Heart right ventricle (tissue), 16 donors: Measurements from ENCODE around the gene ZSCAN31. TPM values are rescaled to one million over a fixed set of nuclear protein-coding genes. Genes with fewer than 3 reads are reported as not detected.

ENCODE experiments used
- ATAC-seq, 8 donors: fragments of 200-7000 bp; cut with Tn5 transposase; one replicate each; pipeline ENCODE4 v1.9.1; 2020; ENCODE audit warnings: mild to moderate bottlenecking in 8 of 8, moderate library complexity in 8 of 8, moderate number of reproducible peaks in 1 of 8
- DNase-seq, 2 donors: peaks; one replicate each; pipeline ENCODE4 v3.0.0-alpha.2; 2020
- H3K27ac ChIP-seq, 10 donors: fragments of 200-600 bp; sonication (generic) in 2 of 10; one replicate each; pipeline versions ENCODE4 v1.5.0 to v1.8.0; 2020 to 2022; ENCODE audit warnings: mild to moderate bottlenecking in 3 of 10
- H3K27me3 ChIP-seq, 7 donors: fragments of 200-600 bp; one replicate each; pipeline ENCODE4 v1.8.0; 2021 to 2022; ENCODE audit warnings: mild to moderate bottlenecking in 2 of 7
- H3K36me3 ChIP-seq, 9 donors: fragments of 200-600 bp; sonication (generic) in 1 of 9; one replicate each; pipeline versions ENCODE4 v1.5.0 to v1.8.0; 2020 to 2022; ENCODE audit warnings: mild to moderate bottlenecking in 2 of 9
- H3K4me1 ChIP-seq, 9 donors: fragments of 200-600 bp; sonication (generic) in 1 of 9; one replicate each; pipeline versions ENCODE4 v1.5.0 to v1.8.0; 2020 to 2022; ENCODE audit warnings: mild to moderate bottlenecking in 4 of 9
- H3K4me3 ChIP-seq, 10 donors: fragments of 200-600 bp; sonication (generic) in 2 of 10; one replicate each; pipeline versions ENCODE4 v1.5.0 to v1.8.0; 2020 to 2022; ENCODE audit warnings: mild to moderate bottlenecking in 7 of 10, moderate library complexity in 2 of 10
- H3K9me3 ChIP-seq, 11 donors: fragments of 200-600 bp in 10 of 11; sonication (generic) in 2 of 11; one replicate each; pipeline versions ENCODE4 v1.5.0 to v1.8.0; 2013 to 2022; ENCODE audit warnings: mild to moderate bottlenecking in 2 of 11, control low read depth in 1 of 11, moderate library complexity in 1 of 11
- CTCF ChIP-seq, 9 donors: fragments of 200-600 bp; sonication (generic) in 2 of 9; IDR thresholded peaks; one replicate each; pipeline versions ENCODE4 v1.5.0 to v1.8.0; 2021 to 2022; ENCODE audit warnings: antibody characterized with exemption in 9 of 9, mild to moderate bottlenecking in 5 of 9, moderate library complexity in 1 of 9
- WGBS, 2 donors: extraction: QIAGEN DNeasy Blood & Tissue Kit; methylation state at CpG; one replicate each; pipeline ENCODE4 v1.1.7; 2013; ENCODE audit warnings: inconsistent platforms in 1 of 2; 5-methylcytosine and 5-hydroxymethylcytosine counted together
- intact Hi-C, 10 donors: fragments of 100-400 bp; cut with DNase I; formaldehyde crosslinking; loops; one replicate each; pipeline versions ENCODE4 v1.11.1 to v1.14.2; 2022
- polyA plus RNA-seq, 2 donors: library from polyadenylated mRNA; stranded (reverse); fragments of 200-250 nt; gene quantifications; one replicate each; pipeline ENCODE4 v1.2.3, GENCODE V29; 2013
- total RNA-seq, 10 donors: library from RNA; stranded (reverse); fragmentation: NEBNext Ultra II Directional in 3 of 10; extraction: Animal tissue kit (Norgen Biotek cat#: 25700) in 3 of 10; gene quantifications; one replicate each; pipeline versions ENCODE4 v1.2.1 to v1.2.4, GENCODE V29; 2021 to 2023
- donor health status: Arrhythmogenic right ventricular cardiomyopathy.
- donor health status: ischemic (EF 13 %, LVEDD 7.1; RV severe dilation, severe dysfunction).
- donor health status: healthy with polysubstance abuse.
- donor health status: DM: no; HTN: yes; CAD: no.
- donor health status: DM: no; HTN: no; CAD: no.
- donor health status: ischemic (EF 25% LVEDD 6.9; RV normal size, moderate dysfunction).
- donor health status: ischemic (EF 25% LVEDD 5.7; RV mildly dilated, moderate dysfunction).
- donor health status: healthy.
- donor health status: DM: yes; HTN: yes; CAD: no.
- donor health status: Ischemic cardiomyopathy.
- donor health status: ischemic (EF 35%, LVEDD 5.7; RV mildly dilated, moderate dysfunction).
- donor health status: nonischemic (EF 11% LVEDD 7.7; RV severe dilation, severe dysfunction).
- donor health status: DM: yes; HTN: yes; CAD: no.
- donor health status: PGD.
- donor health status: ischemic (EF 29% LVEDD 5.4; RV normal size, mild dysfunction).
- donor health status: nonischemic (EF 23%, LVEDD 6.1; RV moderate dilation, normal function).

ZSCAN31 gene
- total and polyA plus RNA-seq, 12 donors: 3.3 to 17.4 (median 11.2) TPM

GRCh38 chr6:28336284-28337120 is 554 bp upstream of the ZSCAN31 start:
- Histone ChIP-seq H3K4me1 (peaks cover 0 to 25% (median 11%) of the 10 kb centered on the region in 9 donors), H3K27me3 (no peaks in the 10 kb centered on the region), H3K4me3 (peak overlapping the region; percentile 56 to 90 (median 66)), H3K9me3 (peaks cover 0 to 18% (median 0%) of the 10 kb centered on the region in 11 donors), H3K27ac (peak overlapping the region; percentile 88 to 97 (median 92)), H3K36me3 (peaks cover 0 to 8% (median 0%) of the 10 kb centered on the region in 9 donors)
- intact Hi-C loops: loop anchor here in 7 of 10 donors (2.0 to 10.0 kb wide), 6 partner anchors 14 to 199 kb away; partner anchors contain the start of genes PGBD1 (in 3 of the 7) and ZSCAN26 (in 2 of the 7)
- WGBS, 2 donors: 10 to 15% methylated on average over 24 of the region's 24 CpGs
- peak in 1 of 2 donors; percentile 62 for DNase-seq
- peak; percentile 25 to 69 (median 54) for ATAC-seq
- TF ChIP-seq CTCF (IDR thresholded peaks at IDR 0.05): no peak

- peak overlapping the region; percentile 56 to 90 (median 66) for H3K4me3 ChIP-seq
- DNase-seq (no peak), ATAC-seq (peak in 1 of 8 donors; percentile 6)
- H3K27me3 ChIP-seq: no peaks in the 10 kb centered on the region
- peaks cover 0 to 3% (median 0%) of the 10 kb centered on the region in 9 donors for H3K36me3 ChIP-seq
- peaks cover 0 to 5% (median 0%) of the 10 kb centered on the region in 11 donors for H3K9me3 ChIP-seq
- peak overlapping the region; percentile 88 to 97 (median 92) for H3K27ac ChIP-seq
- WGBS, 2 donors: 25 to 28% methylated on average over 12 of the region's 12 CpGs
- TF ChIP-seq CTCF (IDR thresholded peaks at IDR 0.05): no peak
- intact Hi-C loops: loop anchor here in 7 of 10 donors (5.0 to 10.0 kb wide), 5 partner anchors 50 to 198 kb away; partner anchors contain the start of genes PGBD1 (in 3 of the 7) and ZSCAN26 (in 2 of the 7)
- peaks cover 0 to 25% (median 11%) of the 10 kb centered on the region in 9 donors for H3K4me1 ChIP-seq
Observed at GRCh38 chr6:28335040-28335563, 846 bp downstream of the ZSCAN31 start.

- DNase-seq (no peak), ATAC-seq (no peak)
- Histone ChIP-seq H3K36me3 (peaks cover 0 to 9% (median 0%) of the 10 kb centered on the region in 9 donors), H3K4me3 (peak overlapping the region in 8 of 10 donors; percentile 56 to 74 (median 64)), H3K27me3 (no peaks in the 10 kb centered on the region), H3K4me1 (peaks cover 0 to 25% (median 11%) of the 10 kb centered on the region in 9 donors), H3K9me3 (peaks cover 0 to 7% (median 0%) of the 10 kb centered on the region in 11 donors), H3K27ac (peak overlapping the region; percentile 88 to 97 (median 92))
- TF ChIP-seq CTCF (IDR thresholded peaks at IDR 0.05): no peak
- WGBS, 2 donors: 89 to 91% methylated on average over 7 of the region's 7 CpGs
- intact Hi-C loops: loop anchor here in 8 of 10 donors (5.0 to 10.0 kb wide), 5 partner anchors 50 to 197 kb away; partner anchors contain the start of genes PGBD1 (in 4 of the 8) and ZSCAN26 (in 2 of the 8)
Observed at GRCh38 chr6:28334286-28335039, 1.5 kb downstream of the ZSCAN31 start.
